ENCODE measurements around the gene TRIM47.

Gene TRIM47

DNA sequence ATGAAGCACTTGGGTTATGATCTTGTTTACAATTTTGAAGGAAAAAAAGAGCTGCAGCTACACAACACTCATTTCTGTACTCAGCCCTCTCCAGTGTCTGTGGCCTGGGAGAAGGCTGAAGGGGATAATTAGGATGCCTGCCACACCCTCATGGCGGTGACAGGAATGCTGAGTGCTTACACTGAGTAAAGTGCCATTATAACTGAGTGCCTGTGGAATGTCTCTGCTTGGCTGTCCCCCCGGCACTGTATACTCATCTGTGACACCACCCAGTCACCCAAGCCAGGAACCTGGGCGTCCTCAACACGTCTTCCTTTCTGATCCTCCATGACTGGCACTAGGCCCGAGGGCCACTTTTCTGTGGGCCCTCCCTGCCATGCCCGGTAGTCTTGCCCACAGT, 29.8 kb upstream of the TRIM47 start:
- no peak for DNase-seq

DNA sequence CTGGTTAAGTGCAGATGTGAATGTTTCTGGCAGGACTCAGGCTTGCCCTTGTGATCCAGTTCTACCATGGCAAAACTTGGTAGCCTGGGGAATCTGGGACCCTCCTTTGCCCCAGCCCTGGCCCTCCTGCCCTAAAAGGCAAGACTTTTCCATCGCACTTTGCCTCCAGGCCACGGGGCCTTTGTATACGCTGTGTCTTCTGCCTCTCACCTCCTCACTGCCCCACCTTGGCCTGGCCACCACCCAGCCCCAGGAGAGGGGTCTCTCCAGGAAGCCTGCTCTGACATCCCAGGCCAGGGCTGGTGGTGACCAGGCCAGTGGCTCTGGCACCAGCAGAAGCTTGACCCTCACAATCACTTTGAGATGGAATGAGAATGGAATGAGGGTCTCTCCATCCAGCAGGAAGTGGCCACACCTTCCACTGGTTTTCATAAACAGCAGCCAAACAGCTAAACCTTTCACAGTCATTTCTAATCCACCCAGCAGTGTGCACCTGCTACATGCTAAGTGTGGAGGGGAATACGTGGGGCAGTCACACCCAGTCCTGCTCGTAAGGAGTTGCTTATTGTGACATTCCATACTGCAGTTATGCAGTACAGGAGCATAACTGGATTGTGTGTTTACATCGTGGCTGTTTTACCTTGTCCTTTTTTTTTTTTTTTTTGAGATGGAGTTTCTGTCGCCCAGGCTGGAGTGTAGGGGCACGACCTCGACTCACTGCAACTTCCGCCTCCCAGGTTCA, 27.9 kb upstream of the TRIM47 start:
- no peak for DNase-seq

DNA sequence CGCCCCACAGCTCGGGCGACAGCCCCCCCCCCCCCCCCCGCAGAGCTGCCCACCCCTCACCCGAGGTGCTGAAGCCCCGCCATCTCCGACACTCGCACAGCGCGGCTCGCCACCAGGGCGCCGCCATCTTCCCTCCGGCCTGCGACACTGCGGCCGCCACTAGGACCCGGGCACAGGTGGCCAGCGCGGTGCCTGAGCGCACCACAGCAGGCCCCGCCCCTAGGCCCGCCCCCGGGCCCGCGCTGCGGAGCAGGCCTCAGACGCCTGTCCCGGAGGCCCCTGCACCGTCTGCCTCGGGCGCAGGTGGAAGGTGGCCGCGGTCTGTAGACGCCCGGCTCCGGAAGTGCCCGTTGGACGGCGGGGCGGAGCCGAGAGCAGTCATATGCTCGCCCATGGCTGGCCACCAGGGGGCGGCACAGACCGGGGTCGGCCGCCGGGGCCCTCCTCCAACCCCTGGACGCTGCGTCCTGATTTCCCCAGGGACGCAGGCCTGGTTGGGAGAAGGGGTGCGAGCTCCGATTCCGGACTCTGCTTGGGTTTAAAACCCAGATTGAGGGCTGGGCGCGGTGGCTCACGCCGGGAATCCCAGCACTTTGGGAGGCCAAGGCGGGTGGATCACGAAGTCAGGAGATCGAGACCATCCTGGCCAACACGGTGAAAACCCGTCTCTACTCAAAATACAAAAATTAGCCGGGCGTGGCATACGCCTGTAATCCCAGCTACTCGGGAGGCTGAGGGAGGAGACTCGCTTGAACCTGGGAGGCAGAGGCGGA, 26.6 kb upstream of the TRIM47 start, which contains the start of gene MRPL38:
Gene MRPL38 (minus strand): TSS at position 136 of the 773 bp plus-strand sequence. CDS start 9 bp downstream, at position 127.
- peak; percentile 95 for DNase-seq

DNA sequence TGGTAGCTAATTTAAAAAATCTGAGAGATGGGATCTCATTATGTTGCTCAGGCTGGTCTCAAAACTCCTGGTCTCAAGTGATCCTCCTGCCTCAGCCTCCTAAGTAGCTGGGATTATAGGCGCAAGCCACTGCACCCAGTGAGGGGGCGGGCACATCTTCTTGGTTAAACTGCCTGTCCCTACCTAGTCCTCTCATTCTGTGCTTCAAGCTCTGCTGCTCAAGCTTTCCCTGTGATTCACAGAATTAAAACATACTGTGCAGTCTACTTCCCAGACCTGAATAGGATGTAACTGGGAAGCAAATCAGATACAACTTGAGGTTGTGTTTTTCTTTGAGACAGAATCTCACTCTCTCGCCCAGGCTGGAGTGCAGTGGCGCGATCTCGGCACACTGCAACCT, 24.0 kb upstream of the TRIM47 start:
- no peak for DNase-seq

DNA sequence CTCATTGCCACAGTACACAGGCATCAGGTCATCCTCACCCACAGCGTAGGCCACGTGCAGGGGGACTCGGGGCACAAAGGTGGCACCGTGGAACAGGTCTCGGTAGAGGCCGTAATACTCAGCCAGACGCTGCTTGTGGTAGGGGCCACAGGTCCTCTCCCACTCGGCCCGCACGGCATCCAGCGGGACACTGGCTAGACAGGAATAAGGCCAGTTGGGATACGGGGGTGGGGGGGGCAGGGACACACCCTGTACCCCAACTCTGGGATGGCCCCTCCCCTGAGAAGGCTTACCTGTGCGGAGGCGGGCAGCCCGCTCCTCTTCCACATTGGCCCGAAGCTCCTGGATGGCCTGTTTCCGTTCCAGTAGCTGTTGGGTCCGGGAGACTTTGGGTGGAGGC, 23.3 kb upstream of the TRIM47 start:
- no peak for DNase-seq

DNA sequence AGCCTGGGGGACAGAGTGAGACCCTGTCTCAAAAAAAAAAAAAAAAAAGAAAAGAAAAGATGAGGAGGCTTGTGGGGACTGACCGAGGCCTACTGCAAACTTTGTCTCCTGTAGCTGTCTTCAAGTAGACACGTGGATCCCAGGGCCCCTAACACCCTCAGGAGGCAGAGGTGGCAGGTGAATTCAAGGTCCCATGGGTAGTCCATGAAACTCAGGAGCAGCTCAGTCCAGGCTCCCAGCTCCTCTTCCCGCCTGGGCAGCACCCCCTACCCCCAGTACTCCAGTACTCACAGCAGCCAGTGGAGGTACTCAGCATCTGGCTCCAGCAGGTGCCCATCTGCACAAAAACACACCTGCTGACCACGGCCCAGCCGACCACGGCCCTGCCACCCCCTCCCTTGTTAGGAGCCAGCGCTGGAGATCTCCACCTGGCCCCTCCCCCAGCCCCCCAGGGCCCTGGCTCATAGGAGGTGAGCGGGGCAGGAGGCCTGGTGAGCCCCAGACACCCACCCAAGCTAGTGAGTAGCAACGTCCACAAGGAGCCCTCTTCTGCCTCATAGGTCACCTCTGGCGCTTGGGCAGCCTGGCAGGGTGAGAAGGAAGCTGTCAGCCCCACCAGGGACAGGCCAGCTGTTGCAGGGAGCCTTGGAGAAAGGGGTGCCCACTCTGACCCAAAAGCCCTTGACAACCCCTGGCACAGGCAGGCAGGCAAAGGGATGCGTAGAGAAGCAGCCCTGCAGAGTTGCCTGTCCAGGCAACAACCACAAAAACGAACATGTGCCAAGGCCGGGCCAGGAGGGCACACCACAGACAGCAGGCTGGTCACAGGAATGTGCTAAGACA, 22.5 kb upstream of the TRIM47 start:
- no peak for DNase-seq

DNA sequence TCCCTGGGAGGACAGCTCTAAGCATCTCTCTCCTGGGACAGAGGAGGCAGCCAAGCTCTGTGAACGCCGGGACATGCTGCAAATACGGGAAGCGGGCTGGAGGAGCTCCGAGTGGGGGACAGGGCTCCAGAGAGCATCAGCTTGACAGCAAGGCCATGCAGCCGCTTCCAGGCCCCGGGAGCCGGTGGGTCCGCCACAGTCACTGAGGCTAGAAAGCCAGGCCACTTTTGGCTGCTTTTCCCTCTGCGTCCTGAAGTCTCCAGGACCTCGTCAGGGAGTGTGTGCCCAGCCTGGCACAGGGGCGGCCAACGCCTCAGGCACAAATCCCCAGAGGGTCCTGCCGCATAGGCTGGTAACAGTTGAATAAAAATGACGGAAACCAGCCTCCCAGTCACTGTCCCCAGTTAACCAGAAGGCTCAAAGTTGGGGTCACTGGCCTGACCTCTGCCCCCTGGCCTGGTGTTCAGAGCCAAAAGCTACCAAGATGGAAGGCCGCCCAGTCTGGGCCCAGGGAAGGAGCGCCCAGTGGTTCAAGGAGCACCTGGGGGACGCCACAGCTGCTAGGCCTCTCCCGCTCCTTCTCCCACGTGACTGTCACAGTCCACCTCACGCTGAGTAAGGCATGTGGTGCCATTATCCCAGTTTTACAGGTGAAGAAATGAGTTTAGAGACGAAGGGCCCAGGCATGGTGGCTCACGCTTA, 21.5 kb upstream of the TRIM47 start:
- no peak for DNase-seq

DNA sequence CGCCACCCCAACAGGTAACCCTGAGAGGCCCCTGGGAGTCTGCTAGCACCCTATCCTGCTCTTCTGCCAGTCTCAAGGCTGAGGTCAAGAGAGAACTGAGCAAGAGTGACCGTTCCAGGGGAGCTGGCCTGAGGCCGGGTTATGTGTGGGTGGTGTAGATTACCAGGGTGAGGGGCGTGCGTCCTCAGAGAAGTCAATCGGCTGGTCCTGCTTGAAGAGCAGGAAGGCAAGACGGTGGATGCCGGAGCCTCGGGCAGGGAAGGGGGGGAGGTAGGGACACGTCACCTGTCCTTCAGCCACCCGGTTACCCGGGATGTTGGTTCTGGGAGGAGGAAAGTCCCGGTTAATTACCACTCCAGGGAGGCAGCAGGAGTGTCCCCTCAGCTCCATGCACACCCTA, 21.0 kb upstream of the TRIM47 start:
- no peak for DNase-seq

DNA sequence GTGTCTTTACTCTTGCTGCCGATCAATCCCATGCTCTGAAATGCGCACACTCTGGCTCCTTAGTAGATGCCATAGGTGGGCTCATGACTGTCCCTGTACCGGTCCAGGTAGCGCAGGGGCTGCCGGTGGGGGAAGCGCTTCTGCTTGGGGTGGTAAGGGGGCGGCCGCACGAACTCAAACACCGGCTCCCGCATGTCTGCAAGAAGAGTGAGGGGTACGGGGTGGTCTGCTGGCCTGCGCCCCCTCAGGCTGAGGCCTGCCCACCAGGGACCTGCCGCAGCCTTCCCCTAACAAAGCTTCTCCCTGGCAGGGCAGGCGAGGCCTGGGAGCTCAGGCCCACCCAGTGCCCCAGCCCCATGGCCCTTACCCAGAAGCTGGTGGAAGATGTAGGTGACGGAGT, 20.4 kb upstream of the TRIM47 start:
- DNase-seq: no peak

DNA sequence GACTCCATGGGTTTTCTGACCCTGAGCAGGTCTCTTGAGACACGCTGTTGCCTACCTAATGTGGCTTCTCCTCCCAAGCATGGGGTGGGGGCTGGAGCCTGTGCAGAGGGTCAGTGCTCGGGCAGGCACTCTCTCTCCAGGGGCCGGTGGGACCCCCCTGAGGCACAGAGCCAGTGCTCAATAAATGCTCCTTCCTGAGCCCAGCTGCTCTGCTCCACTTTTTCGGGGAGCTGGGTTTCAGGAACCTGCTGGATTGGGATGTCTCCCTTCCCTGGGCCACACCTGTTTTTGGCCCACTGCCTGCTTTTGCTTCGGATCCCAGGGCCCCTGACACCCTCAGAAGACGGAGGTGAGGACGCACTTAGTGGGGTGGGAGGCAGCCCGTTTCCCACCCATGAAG, 19.7 kb upstream of the TRIM47 start:
- no peak for DNase-seq

DNA sequence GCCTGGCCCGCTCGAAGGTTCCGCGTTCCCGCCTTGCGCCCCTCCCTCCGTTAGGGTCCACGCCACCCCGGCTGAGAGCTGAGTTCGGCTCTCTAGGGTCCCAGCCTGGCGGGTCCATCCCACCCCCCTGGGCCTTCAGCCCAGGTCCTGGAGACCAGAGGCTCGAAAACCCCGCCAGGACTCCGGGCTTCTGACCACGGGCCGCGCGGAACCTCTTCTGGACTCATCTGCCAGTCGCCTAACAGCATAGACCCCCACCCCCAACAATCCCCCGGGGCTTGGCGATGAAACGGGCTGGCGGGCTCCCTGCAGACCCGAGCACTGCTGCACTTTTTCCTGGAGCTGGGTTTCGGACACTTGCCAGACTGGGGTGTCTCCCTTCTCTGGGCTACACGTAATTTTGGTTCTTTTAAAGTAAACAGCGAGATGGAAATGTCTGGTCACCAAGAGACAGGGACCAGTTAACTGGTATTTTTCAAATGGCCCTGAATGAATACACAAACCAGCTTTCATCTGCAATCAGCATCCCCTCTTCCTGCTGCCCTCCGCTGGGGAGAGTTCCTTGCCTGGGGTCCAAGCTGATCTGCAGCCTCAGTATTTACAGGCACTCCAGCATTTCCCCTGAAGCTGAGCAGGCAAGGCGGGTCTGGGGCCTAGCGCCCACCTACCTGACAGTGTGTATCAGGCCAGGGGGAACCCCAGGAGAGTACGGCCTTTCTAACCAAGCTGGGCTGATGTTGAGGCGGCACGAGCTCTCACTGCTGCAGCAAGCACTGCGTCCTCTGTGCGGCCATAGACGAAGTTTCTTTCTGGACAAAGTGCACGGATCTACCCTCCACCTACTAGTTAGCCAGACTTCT, 19.0 kb upstream of the TRIM47 start:
- DNase-seq: no peak

DNA sequence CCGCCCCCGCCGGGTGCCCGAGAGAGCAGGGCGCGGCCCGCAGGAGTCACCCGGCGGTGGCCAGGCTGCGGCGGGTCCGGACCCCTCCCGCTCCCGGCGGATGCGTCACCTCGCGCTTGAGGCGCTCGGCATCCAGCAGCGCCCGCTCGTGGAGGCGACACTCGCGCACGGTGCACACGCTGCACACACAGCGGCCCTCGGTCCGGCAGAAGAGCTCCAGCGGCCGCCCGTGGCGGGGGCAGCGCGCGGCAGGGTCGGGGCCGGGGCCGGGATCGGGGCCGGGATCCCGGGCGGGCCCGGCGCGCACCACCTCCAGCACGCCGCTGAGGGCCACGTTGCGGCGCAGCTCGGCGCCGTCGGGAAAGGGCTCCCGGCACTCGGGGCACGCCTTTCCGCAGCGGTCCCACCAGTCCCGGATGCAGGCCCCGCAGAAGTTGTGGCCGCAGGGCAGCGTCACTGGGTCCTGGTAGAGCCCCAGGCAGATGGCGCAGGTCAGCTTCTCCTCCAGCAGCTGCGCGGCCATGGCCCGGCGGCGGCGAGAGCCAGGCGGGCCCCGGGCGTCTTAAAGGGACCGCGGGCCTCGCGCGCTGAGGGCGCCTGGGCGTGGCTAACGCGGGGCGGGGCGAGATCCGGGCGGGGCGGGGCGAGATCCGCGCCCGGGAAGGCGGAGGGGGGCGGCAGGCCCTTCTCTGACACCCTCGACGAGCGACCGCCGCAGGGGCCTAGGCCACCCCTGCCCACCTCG, 18.2 kb upstream of the TRIM47 start, which contains the start of gene TRIM65:
Gene TRIM65 (minus strand): TSS at position 537 of the 745 bp plus-strand sequence. CDS start 14 bp downstream, at position 523.
- peak; percentile 80 for DNase-seq

DNA sequence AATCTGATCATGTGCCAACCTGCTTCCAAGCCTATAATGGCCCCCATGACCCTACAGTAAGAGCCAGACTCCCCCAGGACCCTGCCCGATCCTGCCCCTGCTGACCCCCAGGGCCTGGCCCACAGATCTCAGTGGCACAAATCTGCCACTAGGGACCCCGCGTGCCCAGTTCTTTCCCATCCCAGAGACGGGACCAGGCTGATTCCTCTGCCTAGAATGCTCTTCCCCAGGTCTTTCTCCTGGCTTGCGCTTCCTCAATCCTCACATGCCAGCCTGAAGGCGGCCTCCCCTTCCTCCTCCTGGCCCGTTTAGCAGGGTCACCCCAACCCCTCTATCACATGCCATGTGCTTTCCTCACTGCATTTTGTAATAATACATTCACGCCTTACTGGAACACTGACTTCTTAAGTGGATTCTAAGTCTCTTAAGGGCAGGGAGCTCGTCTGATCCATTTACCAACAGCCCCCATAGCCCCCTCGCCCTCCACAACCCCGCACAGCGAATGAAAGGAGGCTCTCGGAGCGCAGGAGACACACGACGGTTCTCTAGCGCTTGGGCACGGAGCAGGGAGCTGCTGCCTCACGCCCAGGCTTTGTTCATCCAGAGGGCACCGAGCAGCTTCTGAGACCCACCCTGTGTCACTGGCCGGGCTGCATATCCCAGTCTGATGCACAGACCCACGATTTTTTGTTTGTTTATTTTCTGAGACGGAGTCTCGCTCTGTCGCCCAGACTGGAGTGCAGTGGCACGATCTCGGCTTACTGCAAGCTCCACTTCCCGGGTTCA, 17.2 kb upstream of the TRIM47 start:
- DNase-seq: no peak

DNA sequence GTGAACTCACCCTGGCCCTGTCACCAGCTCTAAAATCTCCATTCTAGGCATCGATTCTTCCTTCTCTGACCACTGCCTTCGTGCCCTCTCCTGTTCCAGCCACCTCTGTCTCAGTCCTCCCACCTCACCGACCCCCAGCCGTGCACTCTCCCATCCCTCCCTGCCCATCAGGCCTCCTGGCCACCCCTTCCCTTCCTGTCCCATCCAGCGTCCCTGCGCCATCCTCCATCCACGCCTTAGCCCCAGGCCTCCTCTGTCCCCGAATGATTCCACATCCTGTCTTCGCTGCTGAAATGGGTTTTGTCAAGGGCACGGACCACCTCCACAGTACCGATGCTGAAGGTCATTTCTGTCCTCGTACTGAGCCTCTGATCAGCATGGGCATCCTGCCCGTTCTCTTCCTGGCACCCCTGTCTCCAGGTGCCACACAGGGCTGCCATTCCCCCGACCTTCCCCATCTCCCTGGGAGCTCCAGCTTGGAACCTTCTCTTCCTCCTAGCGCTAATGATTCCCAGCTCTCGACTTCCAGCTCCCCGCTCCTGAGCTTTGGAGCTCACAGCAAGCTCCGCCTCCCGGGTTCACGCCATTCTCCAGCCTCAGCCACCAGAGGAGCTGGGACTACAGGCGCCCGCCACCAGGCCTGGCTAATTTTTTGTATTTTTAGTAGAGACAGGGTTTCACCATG, 15.8 kb upstream of the TRIM47 start:
- no peak for DNase-seq

DNA sequence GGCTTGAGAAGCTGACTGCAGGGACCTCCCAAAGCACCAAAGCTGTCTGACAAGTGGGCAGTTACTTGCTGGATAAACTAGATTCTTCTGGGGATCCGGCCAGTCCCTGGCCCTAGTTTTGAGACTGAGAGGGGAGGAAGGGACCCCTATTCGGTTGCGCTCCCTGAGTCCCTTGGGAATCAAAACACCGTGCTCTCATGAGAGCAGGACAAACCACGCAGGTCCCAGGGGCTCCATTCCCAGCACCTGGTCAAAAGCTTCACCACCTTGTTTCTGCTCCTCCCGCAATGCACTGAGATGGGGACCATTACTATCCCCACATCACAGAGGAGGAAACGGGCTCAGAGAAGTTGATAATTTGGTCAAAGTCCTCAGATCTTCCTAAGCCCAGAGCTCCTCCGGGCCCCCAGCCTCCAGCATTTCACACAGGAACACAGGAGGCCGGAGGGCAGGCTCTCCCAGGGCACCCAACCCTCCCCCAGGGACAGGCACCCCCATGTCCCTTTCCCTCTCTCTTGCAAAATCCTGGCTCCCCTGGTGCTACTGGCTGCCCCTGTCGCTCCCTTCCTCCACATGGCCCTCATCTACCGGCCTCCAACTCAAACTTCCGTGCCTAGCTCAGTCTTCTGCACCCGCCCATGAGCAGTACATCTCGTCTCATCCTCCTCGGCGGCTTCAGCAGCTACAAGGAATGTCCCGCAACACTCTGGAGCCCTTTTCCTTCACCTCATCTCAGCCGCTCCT, 15.1 kb upstream of the TRIM47 start:
- no peak for DNase-seq

DNA sequence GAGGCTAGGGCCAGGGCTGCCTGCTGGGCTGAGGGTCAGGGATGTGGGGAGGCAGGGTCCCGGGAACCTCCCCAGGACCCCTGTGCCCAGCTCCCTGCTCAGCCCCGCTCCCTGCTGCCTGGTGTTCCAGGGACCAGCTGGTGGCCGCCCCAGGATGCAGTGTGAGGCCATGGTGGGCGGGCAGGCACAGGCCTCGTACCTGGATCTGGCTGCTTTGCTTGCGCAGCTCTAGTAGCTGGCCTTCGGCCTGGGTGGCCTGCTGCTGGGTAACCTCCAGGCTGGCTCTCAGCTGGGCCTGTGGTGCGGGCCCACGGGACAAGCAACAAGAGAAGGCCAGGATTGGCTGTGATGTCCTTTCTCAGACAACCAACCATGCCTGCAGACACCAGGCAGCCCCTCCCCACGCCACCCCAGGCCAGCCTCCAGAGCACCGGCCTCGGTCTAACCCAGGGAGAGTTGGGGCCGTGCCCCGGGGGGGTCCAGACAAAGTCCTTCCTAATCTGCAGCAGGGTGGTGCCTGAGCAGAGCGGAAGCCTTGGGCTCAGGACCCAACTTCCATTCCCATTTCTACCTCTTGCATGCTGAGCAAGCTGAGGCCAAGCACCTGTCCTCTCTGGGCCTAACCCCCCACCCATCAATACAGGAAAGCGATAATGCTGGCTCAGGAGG, 14.3 kb upstream of the TRIM47 start:
- DNase-seq: no peak

DNA sequence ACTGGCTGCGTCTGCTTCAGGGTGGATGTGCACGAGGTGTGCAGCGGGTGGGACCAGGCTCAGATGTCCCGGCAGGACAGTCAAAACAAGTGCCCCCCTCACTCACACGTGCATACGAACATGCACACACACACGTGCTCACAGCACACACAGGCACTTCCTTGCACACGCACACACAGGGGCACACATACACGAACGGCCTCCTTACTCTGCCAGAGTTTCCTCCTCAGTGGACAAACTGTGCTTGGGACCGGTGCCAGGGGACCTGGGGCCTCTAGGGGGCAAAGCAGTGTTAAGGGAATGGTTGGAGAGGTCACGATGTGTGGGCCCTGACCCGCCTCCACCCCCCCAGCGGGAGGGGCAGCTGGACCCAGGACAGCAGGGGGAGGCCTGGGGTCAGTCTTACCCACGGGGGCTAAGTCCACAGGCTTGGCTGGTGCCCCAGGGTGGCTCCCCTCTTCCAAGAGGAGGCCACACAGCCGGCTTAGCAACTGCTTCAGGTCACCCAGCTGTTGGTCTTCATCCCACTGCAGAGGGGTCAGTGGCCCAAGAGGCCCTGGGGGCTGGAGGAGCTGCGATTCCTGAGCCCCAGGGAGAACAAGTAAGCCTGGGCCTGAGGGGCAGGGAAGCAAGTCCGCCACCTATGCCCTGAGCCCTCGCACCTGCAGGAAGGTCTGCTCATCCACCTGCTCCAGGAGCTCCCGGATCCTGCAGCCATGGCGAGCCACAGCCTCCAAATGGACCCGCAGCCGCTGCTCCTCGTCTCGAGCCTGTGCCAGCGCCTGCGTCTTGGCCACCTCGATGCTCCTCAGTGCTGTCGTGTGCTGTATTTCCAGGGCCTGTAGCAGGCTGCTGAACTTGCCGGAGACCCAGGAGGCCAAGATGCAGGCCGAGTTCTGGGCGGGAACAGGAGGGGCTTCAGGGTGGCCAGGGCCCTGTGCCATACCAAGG, 13.5 kb upstream of the TRIM47 start:
- DNase-seq: no peak
